Measurements from ENCODE around the gene SIRT1.
"Not testable (repeated sequence)": the region's sequence is repeated elsewhere in the genome, so short reads cannot be mapped to it uniquely, and the experiment has no call there.

The SIRT1 gene

GRCh38 chr10:67959839-67960476 is 75.5 kb downstream of the SIRT1 start:
- TF ChIP-seq POLR2A (IDR thresholded peaks at IDR 0.05; ENCODE audit: low read depth, low read length) = no peak
- no peak for DNase-seq (ENCODE audit: insufficient read length, low spot score)
- FAIRE-seq = peak; percentile 84

DNA sequence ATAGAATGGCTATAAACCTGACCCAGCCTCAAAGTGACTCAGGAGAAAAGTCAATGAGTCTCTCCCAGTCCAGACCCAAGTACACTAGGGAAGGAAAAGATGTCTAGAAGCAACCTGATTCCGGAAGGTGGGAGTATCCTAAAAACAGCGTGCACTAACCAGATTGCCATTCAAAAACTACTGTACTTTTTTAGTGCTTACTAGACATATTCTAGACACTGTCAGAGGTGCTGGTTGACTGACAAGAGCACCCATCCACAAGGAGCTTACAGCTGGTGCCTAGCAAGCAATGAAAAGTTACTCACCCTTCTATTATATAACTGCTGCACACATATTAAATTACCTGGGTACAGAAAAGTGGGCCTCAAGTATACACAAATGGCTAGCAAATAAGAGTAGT is 81.0 kb downstream of the SIRT1 start:
- DNase-seq (ENCODE audit: insufficient read length, low spot score) (no peak), FAIRE-seq (peak; percentile 60)
- no peak for TF ChIP-seq POLR2A (IDR thresholded peaks at IDR 0.05; ENCODE audit: low read depth, low read length)

GRCh38 chr10:67966035-67966434 is 81.6 kb downstream of the SIRT1 start:
- FAIRE-seq = not testable (repeated sequence)

More at GRCh38 chr10:67966035-67966434, 81.6 kb downstream of the SIRT1 start:
- DNase-seq (ENCODE audit: insufficient read length, low spot score) = not testable (repeated sequence)
